HG02588 (cell line): Measurements from ENCODE around the gene SLC10A7.

Experiments used
- ATAC-seq: cut with Tn5 transposase; IDR thresholded peaks from one replicate; pipeline ENCODE4 v1.9.1; 2021; ENCODE audit warnings: mild to moderate bottlenecking, moderate library complexity; ENCODE audit not compliant: unreplicated experiment

The SLC10A7 gene

GRCh38 chr4:146521541-146522097, at the start of gene SLC10A7:
Gene SLC10A7 (minus strand): TSS chr4:146521940. CDS start chr4:146521717, 223 bp downstream.
- ATAC-seq = peak; percentile 85

GRCh38 chr4:146567396-146567795, 45.7 kb upstream of the SLC10A7 start:
- ATAC-seq = no peak

- ATAC-seq = no peak
Measured at GRCh38 chr4:146564492-146564891, 42.8 kb upstream of the SLC10A7 start.

- ATAC-seq = no peak
Measured at GRCh38 chr4:146550161-146550560, 28.4 kb upstream of the SLC10A7 start.

DNA sequence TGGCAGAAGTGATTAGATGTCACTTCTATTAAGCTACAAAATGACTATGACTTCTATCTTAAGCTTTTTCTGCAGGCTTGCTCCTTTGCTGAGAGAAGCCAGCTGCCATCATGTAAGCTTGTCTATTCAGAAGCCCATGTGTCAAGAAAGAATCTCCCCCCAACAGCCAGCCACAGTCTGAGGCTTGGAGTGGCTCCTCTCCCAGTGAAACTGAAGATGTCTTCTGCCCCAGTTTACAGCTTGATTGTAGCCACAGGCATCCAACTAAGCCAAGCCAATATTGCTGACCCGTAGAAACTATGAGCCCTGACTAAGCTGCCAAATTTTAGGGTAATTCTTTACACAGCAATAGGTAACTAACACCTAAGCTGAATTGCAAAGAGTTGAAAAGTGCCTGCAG, 26.7 kb upstream of the SLC10A7 start:
- ATAC-seq = no peak

GRCh38 chr4:146545102-146545501, 23.4 kb upstream of the SLC10A7 start:
- ATAC-seq = no peak

DNA sequence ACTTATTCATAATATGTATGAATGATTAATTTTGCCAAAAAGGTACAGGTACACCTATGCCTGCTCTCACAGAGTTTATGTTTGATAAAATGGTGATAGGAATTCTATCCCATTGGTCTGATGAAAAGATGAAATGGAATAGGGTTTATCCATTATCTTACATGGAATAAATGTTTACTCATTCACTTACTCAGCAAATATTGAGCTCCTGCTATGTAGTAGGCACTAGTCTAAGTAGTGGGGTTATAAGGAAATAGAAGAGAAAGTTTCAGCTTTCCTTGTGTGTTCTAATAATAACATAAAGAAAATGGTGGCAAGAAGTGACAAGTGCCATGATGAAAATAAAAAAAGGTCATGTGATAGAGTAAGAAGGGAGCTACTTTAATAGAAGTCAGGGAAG, 12.4 kb upstream of the SLC10A7 start:
- no peak for ATAC-seq

GRCh38 chr4:146525754-146526153, 4.0 kb upstream of the SLC10A7 start:
- no peak for ATAC-seq

DNA sequence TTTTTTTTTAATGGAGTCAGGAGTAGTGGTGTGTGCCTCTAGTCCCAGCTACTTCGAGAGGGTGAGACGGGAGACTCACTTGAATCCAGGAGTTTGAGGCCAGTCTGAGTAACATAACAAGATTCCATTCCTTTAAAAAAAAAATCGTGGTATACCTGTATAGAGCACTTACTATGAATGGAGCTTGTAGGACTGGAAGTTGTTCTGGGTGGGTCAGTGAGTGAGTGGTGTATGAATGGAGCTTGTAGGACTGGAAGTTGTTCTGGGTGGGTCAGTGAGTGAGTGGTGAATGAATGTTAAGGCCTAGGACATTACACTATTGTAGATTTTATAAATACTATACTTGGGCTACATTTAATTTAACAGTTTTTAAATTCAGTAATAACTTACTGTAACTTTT, 2.9 kb upstream of the SLC10A7 start:
- no peak for ATAC-seq

- peak; percentile 14 for ATAC-seq
Measured at GRCh38 chr4:146522869-146523205, 1.1 kb upstream of the SLC10A7 start.

- ATAC-seq = peak; percentile 76
Measured at GRCh38 chr4:146522098-146522868, 543 bp upstream of the SLC10A7 start.

- peak; percentile 37 for ATAC-seq
Measured at GRCh38 chr4:146520896-146521540, 722 bp downstream of the SLC10A7 start.

DNA sequence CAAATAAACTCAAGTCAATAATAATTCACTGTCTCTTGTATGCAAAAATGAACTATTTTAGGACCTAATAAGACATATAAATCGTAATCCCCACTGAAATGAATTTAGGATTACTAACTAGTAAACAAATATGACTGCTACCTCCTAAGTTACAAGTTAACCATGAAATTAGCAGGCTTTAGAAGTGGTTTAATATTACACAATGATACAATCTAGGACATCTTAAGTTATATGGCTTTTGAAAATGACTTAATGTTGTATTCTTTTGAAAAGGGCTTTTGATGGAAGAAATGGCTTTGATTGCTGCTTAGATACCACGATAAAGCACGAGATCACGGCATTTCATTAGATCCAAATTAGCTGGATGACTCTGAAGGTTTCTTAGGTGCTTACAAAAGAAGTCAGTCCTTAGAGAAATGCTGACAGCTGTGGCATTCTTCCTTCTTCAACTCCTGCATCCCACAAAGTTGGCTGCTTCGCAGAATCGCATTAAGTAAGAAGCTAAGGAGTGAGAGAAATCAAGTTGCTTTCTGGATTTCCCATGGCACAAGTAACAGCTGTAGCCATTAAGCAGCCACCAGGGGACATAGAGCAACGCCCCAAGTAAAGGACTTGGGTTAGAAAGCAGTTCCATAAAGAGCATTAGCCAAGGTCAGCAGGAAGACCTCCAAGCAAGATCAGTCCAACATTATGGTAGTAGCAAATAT, 6.9 kb downstream of the SLC10A7 start:
- no peak for ATAC-seq

DNA sequence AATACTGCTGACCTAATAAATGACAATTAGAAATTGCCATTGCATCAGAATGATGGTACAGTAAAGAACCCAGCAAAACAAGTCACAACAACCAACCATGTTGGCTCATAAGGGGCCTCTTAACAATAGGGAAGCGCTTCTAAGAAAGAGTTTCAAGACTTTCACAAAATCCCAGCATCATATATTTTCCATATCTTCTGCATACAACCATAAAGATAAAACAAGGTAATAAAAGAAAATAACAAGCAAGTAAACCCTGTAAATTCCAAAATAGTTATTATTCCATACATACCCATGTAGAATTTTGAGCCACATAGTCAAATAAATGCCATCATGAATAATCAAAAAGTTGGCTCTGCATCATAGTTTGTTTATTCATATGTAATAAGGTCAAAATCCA, 8.2 kb downstream of the SLC10A7 start:
- no peak for ATAC-seq

GRCh38 chr4:146511381-146511780, 10.4 kb downstream of the SLC10A7 start:
- ATAC-seq = no peak

DNA sequence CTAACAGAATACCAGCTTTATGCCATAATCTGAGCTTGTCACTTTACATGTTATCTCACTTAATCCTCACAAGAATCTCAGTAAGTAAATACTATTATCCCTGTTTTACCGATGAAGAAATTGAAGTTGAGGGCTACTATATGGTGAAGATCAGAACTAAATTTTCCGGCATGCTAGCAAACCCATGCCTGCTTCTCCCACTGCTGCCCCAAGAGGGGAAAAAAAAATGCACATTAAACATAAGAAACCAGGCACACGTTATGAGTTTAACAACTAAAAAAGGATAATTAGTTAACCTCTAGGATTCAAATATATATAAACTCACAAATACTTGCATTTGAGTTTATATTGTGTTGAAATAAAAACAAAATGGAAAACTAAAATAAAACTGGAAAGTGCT, 10.8 kb downstream of the SLC10A7 start:
- no peak for ATAC-seq

GRCh38 chr4:146508229-146508939, 13.4 kb downstream of the SLC10A7 start:
- no peak for ATAC-seq

DNA sequence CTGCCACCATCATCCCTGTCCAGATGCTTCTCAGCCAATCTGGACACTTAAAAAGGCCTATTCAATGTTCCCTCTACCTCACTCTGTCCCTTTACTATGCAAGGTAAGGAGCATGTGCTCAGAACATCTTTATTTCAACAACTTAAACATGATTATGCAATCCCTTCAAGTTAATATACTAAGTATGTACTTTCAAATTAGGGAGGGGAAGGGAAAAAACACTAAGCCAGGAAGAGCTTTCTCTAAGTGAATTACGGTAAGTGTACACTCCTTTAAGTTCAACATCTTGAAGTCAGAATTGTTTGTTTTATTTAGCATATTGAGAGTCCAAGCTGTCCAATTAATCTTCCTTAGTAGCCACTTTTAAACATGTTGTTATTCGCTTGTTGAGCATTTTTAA, 14.1 kb downstream of the SLC10A7 start:
- no peak for ATAC-seq

DNA sequence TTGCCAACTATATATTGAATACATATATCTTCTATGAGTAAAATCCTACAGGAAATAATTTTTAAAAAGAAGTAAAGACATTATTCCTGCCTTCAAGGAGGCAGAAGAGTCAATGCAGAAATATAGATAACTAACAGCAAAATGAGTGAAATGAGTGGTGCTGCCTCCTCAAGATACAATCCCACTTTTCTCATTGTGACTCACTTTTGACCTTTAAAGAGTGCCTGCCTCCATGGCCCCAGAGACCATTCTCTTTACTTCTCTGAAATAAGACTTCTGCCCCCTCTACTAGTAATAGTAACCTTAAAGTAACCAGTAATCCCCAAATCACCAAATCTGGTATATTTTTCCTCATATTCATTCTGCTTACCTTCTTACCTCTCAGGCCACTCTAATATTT, 15.5 kb downstream of the SLC10A7 start:
- ATAC-seq = no peak

GRCh38 chr4:146500216-146500615, 21.5 kb downstream of the SLC10A7 start:
- no peak for ATAC-seq

DNA sequence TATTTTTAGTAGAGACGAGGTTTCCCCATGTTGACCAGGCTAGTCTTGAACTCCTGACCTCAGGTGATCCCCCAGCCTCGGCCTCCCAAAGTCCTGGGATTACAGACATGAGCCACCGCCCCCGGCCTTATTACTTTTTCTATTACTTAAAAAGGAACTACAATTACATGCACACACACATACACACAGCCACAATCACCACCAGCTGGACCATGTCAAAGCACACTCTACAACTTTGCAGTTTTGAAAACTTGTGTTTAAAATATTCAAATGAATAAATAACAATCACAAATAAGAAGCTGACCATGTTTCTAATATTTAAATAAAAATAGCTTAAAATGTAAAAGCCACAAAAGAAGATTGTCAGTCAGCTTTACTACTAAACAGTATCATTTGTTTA, 23.4 kb downstream of the SLC10A7 start:
- ATAC-seq = no peak
